ENCODE data around the gene DHFR.
"Not testable (repeated sequence)": the region's sequence is repeated elsewhere in the genome, so short reads cannot be mapped to it uniquely, and the experiment has no call there.

Gene DHFR

GRCh38 chr5:80592105-80592504 lies 62.7 kb downstream of the DHFR start:
- DNase-seq, result no peak

GRCh38 chr5:80591352-80591751 lies 63.4 kb downstream of the DHFR start:
- DNase-seq, result no peak

- no peak for DNase-seq
Measured at GRCh38 chr5:80590766-80591165, 64.0 kb downstream of the DHFR start.

GRCh38 chr5:80588858-80589540 lies 65.8 kb downstream of the DHFR start:
- no peak for DNase-seq

GRCh38 chr5:80584770-80585169 lies 70.0 kb downstream of the DHFR start:
- DNase-seq, result no peak

GRCh38 chr5:80580291-80580690 lies 74.5 kb downstream of the DHFR start:
- DNase-seq, result not testable (repeated sequence)

- DNase-seq, result no peak
Measured at GRCh38 chr5:80579050-80579449, 75.7 kb downstream of the DHFR start.

- no peak for DNase-seq
Measured at GRCh38 chr5:80577707-80578106, 77.1 kb downstream of the DHFR start.

- DNase-seq, result no peak
Measured at GRCh38 chr5:80576383-80576782, 78.4 kb downstream of the DHFR start.
